Aorta (tissue), 5 donors: ENCODE results near the gene ADGRG2. TPM values are rescaled to one million over a fixed set of nuclear protein-coding genes. Genes with fewer than 3 reads are reported as not detected.

Source experiments
- ATAC-seq: fragments of 200-7000 bp; cut with Tn5 transposase; one replicate; pipeline ENCODE4 v1.9.1; 2022; ENCODE audit warnings: moderate library complexity; ENCODE audit not compliant: low FRiP score
- DNase-seq, 2 donors: peaks; one replicate each; pipeline ENCODE4 v3.0.0-alpha.2; 2020
- H3K27ac ChIP-seq, 2 donors: one replicate each; pipeline ENCODE4 v1.5.1; 2013; ENCODE audit warnings: low read length in 2 of 2, mild to moderate bottlenecking in 2 of 2, moderate library complexity in 2 of 2, control low read depth in 1 of 2, inconsistent platforms in 1 of 2, low read depth in 1 of 2
- H3K27me3 ChIP-seq, 2 donors: one replicate each; pipeline ENCODE4 v1.6.1; 2013; ENCODE audit warnings: control low read depth in 1 of 2, low read length in 1 of 2, mild to moderate bottlenecking in 1 of 2, moderate library complexity in 1 of 2; ENCODE audit not compliant: insufficient read depth in 2 of 2, control insufficient read depth in 1 of 2
- H3K36me3 ChIP-seq, 2 donors: one replicate each; pipeline ENCODE4 v1.6.1; 2013; ENCODE audit warnings: control low read depth in 1 of 2, low read length in 1 of 2, mild to moderate bottlenecking in 1 of 2; ENCODE audit not compliant: insufficient read depth in 2 of 2, control insufficient read depth in 1 of 2
- H3K4me1 ChIP-seq, 2 donors: one replicate each; pipeline ENCODE4 v1.6.1; 2013; ENCODE audit warnings: low read length in 2 of 2, control low read depth in 1 of 2, mild to moderate bottlenecking in 1 of 2, moderate library complexity in 1 of 2; ENCODE audit not compliant: insufficient read depth in 2 of 2, control insufficient read depth in 1 of 2
- H3K4me3 ChIP-seq, 2 donors: one replicate each; pipeline ENCODE4 v1.5.1; 2013; ENCODE audit warnings: low read length in 2 of 2, control low read depth in 1 of 2, mild to moderate bottlenecking in 1 of 2
- H3K9me3 ChIP-seq: one replicate; pipeline ENCODE4 v1.6.1; 2013; ENCODE audit warnings: mild to moderate bottlenecking, low read length; ENCODE audit not compliant: control insufficient read depth
- whole genome bisulfite sequencing, 2 donors: extraction: QIAGEN DNeasy Blood & Tissue Kit; methylation state at CpG; one replicate each; pipeline ENCODE4 v1.1.7; 2013; 5-methylcytosine and 5-hydroxymethylcytosine counted together
- intact Hi-C, 2 donors: fragments of 100-400 bp; cut with DNase I; formaldehyde crosslinking; loops; one replicate each; pipeline versions ENCODE4 v1.14.2 to v1.15.0; 2022
- polyA plus RNA-seq, 2 donors: library from polyadenylated mRNA; stranded (reverse); fragments of 200-250 nt; gene quantifications; one replicate each; pipeline ENCODE4 v1.2.3, GENCODE V29; 2013
- total RNA-seq, 2 donors: library from RNA; stranded (reverse); fragmentation: NEBNext Ultra II Directional; extraction: Animal tissue kit (Norgen Biotek cat#: 25700); gene quantifications; one replicate each; pipeline ENCODE4 v1.2.1, GENCODE V29; 2021
- donor health status: healthy with polysubstance abuse.
- donor health status: Bipolar disorder and iron deficiency.
- donor health status: DM: no; HTN: no; CAD: no.
- donor health status: DM: no; HTN: no; CAD: no.
- donor health status: DM: yes; HTN: yes; CAD: no.

Gene ADGRG2
- total and polyA plus RNA-seq, 4 donors, result 0.41 to 4.3 (median 1.1) TPM

DNA sequence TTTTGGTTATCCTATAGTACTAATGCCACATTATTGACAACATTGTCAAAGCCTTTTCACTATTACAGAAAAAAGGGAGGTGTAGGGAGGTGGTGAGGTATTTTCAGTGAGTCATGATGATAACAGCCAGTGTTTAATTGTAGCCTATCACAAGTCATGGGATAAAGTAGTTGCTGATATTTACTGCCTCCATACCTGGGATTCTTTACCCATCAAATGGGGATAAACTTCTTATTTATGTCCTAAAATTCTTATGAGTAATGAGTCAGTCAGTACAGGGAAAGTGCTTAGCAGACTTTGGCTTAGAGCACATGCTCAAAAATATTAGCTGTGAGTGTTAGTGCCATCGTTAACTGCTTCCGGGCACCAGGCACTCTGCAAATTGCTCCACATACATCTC lies 25.7 kb downstream of the ADGRG2 start:
- no peak overlapping the region for H3K4me3 ChIP-seq
- intact Hi-C loops, result no loop called here
- H3K36me3 ChIP-seq, result no peaks in the 10 kb centered on the region
- DNase-seq, result no peak
- no peaks in the 10 kb centered on the region for H3K4me1 ChIP-seq
- H3K27me3 ChIP-seq, result no peaks in the 10 kb centered on the region
- H3K27ac ChIP-seq, result no peak overlapping the region
- WGBS, 2 donors, result 54 to 79% methylated on average over 2 of the region's 2 CpGs
- H3K9me3 ChIP-seq, result no peaks in the 10 kb centered on the region
- no peak for ATAC-seq

GRCh38 chrX:19094654-19095053 lies 27.6 kb downstream of the ADGRG2 start:
- ATAC-seq (peak; percentile 63), DNase-seq (peak in 1 of 2 donors; percentile 49)
- Histone ChIP-seq H3K4me3 (no peak overlapping the region), H3K27me3 (no peaks in the 10 kb centered on the region), H3K9me3 (peaks cover under 1% of the 10 kb centered on the region), H3K4me1 (no peaks in the 10 kb centered on the region), H3K36me3 (no peaks in the 10 kb centered on the region), H3K27ac (no peak overlapping the region)
- 13 to 49% methylated on average over 12 of the region's 12 CpGs for WGBS, 2 donors
- intact Hi-C loops, result no loop called here

GRCh38 chrX:19091596-19091995 lies 30.7 kb downstream of the ADGRG2 start:
- peaks cover 2% of the 10 kb centered on the region for H3K9me3 ChIP-seq
- WGBS, 2 donors, result 88 to 96% methylated on average over 6 of the region's 6 CpGs
- H3K27me3 ChIP-seq, result no peaks in the 10 kb centered on the region
- no peaks in the 10 kb centered on the region for H3K4me1 ChIP-seq
- intact Hi-C loops, result no loop called here
- H3K4me3 ChIP-seq, result no peak overlapping the region
- no peak overlapping the region for H3K27ac ChIP-seq
- H3K36me3 ChIP-seq, result no peaks in the 10 kb centered on the region
- no peak for DNase-seq
- no peak for ATAC-seq

DNA sequence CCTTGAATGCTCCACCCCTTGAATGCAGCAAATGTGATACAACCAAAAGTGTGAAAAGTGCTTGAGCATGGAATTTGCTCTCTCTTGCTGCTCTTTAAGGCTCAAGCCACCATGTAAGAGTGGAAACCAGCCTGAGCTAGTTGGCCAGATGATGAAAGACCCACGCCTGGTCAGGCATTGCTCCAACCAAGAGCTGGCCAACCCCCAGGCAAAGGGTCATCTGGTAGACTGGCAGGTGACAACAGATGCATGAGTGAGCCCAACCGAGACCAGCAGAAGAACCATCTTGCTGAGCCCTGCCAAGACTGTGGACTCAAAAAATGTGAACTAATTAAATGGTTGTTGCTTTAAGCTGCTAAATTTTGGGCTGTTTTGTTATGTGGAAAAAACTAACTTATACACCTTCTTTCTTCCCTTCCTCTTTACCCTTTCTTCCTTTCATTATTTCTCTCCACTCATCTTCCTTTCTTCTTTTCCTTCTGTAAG lies 32.7 kb downstream of the ADGRG2 start:
- no peaks in the 10 kb centered on the region for H3K4me1 ChIP-seq
- peaks cover 2% of the 10 kb centered on the region for H3K9me3 ChIP-seq
- no peak overlapping the region for H3K4me3 ChIP-seq
- H3K27me3 ChIP-seq, result no peaks in the 10 kb centered on the region
- intact Hi-C loops, result no loop called here
- no peak overlapping the region for H3K27ac ChIP-seq
- no peaks in the 10 kb centered on the region for H3K36me3 ChIP-seq
- WGBS, 2 donors, result 81 to 93% methylated on average over 2 of the region's 2 CpGs
- ATAC-seq (no peak), DNase-seq (no peak)

DNA sequence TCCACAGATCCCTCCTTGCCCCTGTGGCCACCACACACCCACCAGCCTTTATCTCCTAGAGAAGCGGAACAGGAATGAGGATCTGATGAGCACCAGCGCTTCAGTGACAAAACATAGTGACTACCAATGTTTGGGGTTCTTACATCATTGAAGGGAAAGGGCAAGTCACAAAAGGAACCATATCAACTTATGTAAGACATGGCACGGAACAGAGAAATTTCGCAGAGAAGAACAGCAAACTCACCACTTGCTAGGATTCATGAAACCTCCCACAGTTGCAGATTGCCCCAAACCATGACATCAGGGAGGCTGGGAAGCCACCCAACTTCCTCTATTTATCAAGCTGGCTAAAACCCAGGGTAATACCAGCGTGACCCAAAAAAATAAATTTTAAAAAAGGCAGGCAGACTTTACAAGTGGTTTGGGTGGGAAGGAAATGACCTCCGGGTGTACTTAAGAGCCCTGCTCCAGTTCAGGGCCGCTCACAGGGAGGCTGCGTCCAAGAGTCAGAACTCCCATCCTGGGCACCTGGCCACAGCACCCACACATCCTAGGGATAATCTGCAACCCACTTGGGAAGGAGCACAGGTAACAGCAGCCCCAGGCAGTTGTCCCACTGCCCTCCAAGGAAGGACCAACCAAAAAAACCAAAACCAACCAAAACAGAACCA lies 36.0 kb downstream of the ADGRG2 start:
- intact Hi-C loops, result no loop called here
- H3K4me3 ChIP-seq, result no peak overlapping the region
- H3K4me1 ChIP-seq, result no peaks in the 10 kb centered on the region
- no peak for DNase-seq
- no peaks in the 10 kb centered on the region for H3K27me3 ChIP-seq
- peak; percentile 44 for ATAC-seq
- WGBS, 2 donors, result 22 to 48% methylated on average over 8 of the region's 8 CpGs
- H3K27ac ChIP-seq, result no peak overlapping the region
- H3K36me3 ChIP-seq, result no peaks in the 10 kb centered on the region
- peaks cover 2% of the 10 kb centered on the region for H3K9me3 ChIP-seq

DNA sequence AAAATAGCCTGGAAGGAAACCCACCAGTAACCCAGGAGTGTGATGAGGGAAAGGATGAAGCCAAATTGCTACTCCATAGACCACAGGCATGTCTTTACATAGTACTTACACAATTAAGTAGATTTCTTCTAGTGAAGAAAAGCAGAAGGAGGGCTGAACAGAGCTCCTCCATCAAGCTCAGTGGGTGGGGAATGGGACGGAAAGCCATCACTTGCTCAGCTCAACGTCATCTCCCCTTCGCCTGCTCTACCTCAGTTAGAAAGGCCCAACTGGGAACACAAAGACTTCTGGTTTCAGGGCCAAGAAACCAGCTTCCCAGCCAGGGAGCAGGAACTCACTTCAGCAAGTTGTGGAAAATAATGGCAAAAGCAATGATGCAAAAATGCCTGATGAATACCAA lies 36.6 kb downstream of the ADGRG2 start:
- Histone ChIP-seq H3K36me3 (no peaks in the 10 kb centered on the region), H3K4me3 (no peak overlapping the region), H3K9me3 (peaks cover 2% of the 10 kb centered on the region), H3K27ac (no peak overlapping the region), H3K4me1 (no peaks in the 10 kb centered on the region), H3K27me3 (no peaks in the 10 kb centered on the region)
- 83 to 97% methylated on average over 3 of the region's 3 CpGs for WGBS, 2 donors
- no peak for DNase-seq
- intact Hi-C loops, result no loop called here
- ATAC-seq, result no peak

DNA sequence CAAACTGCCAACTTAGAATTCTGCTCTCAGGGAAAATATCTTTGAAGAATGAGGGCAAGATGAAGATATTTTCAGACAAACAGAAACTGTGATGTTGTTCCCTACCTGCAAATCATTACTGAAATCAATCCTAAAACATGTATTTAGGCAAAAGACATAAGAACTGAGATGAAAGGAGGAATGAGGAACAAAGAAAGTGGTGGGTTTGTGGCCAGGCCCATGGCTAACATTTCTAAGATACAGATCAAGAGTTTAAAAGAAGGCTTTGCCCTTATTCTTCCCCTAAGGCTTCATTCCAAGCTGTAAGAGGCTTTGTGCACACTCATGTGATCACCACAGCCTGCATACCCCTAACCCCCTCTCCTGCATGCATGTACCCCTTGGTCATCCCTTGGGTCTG lies 46.5 kb downstream of the ADGRG2 start:
- Histone ChIP-seq H3K27me3 (no peaks in the 10 kb centered on the region), H3K27ac (no peak overlapping the region), H3K4me3 (no peak overlapping the region), H3K4me1 (no peaks in the 10 kb centered on the region), H3K36me3 (no peaks in the 10 kb centered on the region), H3K9me3 (no peaks in the 10 kb centered on the region)
- intact Hi-C loops, result no loop called here
- no peak for ATAC-seq
- DNase-seq, result no peak

- ATAC-seq (no peak), DNase-seq (no peak)
- intact Hi-C loops, result no loop called here
- H3K36me3 ChIP-seq, result no peaks in the 10 kb centered on the region
- H3K27me3 ChIP-seq, result no peaks in the 10 kb centered on the region
- no peaks in the 10 kb centered on the region for H3K4me1 ChIP-seq
- no peak overlapping the region for H3K27ac ChIP-seq
- no peaks in the 10 kb centered on the region for H3K9me3 ChIP-seq
- no peak overlapping the region for H3K4me3 ChIP-seq
- 56 to 91% methylated on average over 3 of the region's 3 CpGs for WGBS, 2 donors
Measured at GRCh38 chrX:19072372-19072771, 49.9 kb downstream of the ADGRG2 start.

- intact Hi-C loops, result no loop called here
- no peak for ATAC-seq
- 44 to 66% methylated on average over 3 of the region's 3 CpGs for WGBS, 2 donors
Measured at GRCh38 chrX:19070555-19070994, 51.7 kb downstream of the ADGRG2 start.

More at GRCh38 chrX:19070555-19070994, 51.7 kb downstream of the ADGRG2 start:
- Histone ChIP-seq H3K4me1 (no peaks in the 10 kb centered on the region), H3K27me3 (no peaks in the 10 kb centered on the region), H3K9me3 (no peaks in the 10 kb centered on the region), H3K36me3 (no peaks in the 10 kb centered on the region), H3K27ac (no peak overlapping the region), H3K4me3 (no peak overlapping the region)
- no peak for DNase-seq
